Measurements from ENCODE around the gene CNTNAP2.
A peak's percentile ranks its signal among the peaks of the same experiment; 100 is the strongest.

Gene CNTNAP2

GRCh38 chr7:148091882-148092281 is 1975.3 kb downstream of the CNTNAP2 start:
- no peak for DNase-seq

- DNase-seq = no peak
Measured at GRCh38 chr7:148093375-148094166, 1977.0 kb downstream of the CNTNAP2 start.

GRCh38 chr7:148095066-148095465 is 1978.5 kb downstream of the CNTNAP2 start:
- no peak for DNase-seq

GRCh38 chr7:148104136-148104716 is 1987.6 kb downstream of the CNTNAP2 start:
- no peak for DNase-seq

GRCh38 chr7:148104924-148105323 is 1988.3 kb downstream of the CNTNAP2 start:
- DNase-seq = no peak

- no peak for DNase-seq
Measured at GRCh38 chr7:148105853-148106252, 1989.3 kb downstream of the CNTNAP2 start.

GRCh38 chr7:148107443-148108127 is 1991.0 kb downstream of the CNTNAP2 start:
- DNase-seq = no peak

GRCh38 chr7:148108381-148108780 is 1991.8 kb downstream of the CNTNAP2 start:
- no peak for DNase-seq

GRCh38 chr7:148110097-148110868 is 1993.7 kb downstream of the CNTNAP2 start:
- DNase-seq = no peak

- DNase-seq = no peak
Measured at GRCh38 chr7:148114804-148115203, 1998.2 kb downstream of the CNTNAP2 start.

- DNase-seq = no peak
Measured at GRCh38 chr7:148115308-148115707, 1998.7 kb downstream of the CNTNAP2 start.

- DNase-seq = no peak
Measured at GRCh38 chr7:148116195-148116594, 1999.6 kb downstream of the CNTNAP2 start.

- no peak for DNase-seq
Measured at GRCh38 chr7:148116829-148117403, 2000.3 kb downstream of the CNTNAP2 start.

- DNase-seq = no peak
Measured at GRCh38 chr7:148118371-148118770, 2001.8 kb downstream of the CNTNAP2 start.

GRCh38 chr7:148121401-148121800 is 2004.8 kb downstream of the CNTNAP2 start:
- no peak for DNase-seq

GRCh38 chr7:148121847-148122246 is 2005.2 kb downstream of the CNTNAP2 start:
- no peak for DNase-seq

- no peak for DNase-seq
Measured at GRCh38 chr7:148124477-148124876, 2007.9 kb downstream of the CNTNAP2 start.

- no peak for DNase-seq
Measured at GRCh38 chr7:148127374-148127773, 2010.8 kb downstream of the CNTNAP2 start.

- no peak for DNase-seq
Measured at GRCh38 chr7:148129023-148129422, 2012.4 kb downstream of the CNTNAP2 start.

GRCh38 chr7:148135116-148135515 is 2018.5 kb downstream of the CNTNAP2 start:
- no peak for DNase-seq

GRCh38 chr7:148135997-148136396 is 2019.4 kb downstream of the CNTNAP2 start:
- DNase-seq = no peak

GRCh38 chr7:148142660-148143248 is 2026.2 kb downstream of the CNTNAP2 start:
- DNase-seq = peak; percentile 14
